Measurements from ENCODE around the gene IL17C. TPM values are rescaled to one million over a fixed set of nuclear protein-coding genes. Genes with fewer than 3 reads are reported as not detected.

IL17C gene
- total and polyA plus RNA-seq, 4 donors = 0.14 to 1.8 TPM; not detected in 2

DNA sequence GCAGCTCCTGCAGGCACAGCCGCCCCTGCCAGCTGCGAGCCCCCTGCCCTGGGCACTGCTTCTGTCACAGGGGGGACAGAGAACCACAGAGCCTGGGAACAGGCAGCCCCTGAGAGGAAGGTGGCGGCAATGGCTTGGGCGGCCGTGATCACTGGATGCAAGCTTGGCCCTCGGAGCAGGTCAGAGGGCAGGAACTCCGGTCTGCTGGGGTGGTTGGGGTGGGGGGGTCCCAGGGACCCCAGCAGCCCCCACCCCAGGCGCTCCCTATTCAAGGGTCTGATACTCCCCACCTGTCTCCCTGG, 14.3 kb downstream of the IL17C start:
- TF ChIP-seq, protein P1, sequence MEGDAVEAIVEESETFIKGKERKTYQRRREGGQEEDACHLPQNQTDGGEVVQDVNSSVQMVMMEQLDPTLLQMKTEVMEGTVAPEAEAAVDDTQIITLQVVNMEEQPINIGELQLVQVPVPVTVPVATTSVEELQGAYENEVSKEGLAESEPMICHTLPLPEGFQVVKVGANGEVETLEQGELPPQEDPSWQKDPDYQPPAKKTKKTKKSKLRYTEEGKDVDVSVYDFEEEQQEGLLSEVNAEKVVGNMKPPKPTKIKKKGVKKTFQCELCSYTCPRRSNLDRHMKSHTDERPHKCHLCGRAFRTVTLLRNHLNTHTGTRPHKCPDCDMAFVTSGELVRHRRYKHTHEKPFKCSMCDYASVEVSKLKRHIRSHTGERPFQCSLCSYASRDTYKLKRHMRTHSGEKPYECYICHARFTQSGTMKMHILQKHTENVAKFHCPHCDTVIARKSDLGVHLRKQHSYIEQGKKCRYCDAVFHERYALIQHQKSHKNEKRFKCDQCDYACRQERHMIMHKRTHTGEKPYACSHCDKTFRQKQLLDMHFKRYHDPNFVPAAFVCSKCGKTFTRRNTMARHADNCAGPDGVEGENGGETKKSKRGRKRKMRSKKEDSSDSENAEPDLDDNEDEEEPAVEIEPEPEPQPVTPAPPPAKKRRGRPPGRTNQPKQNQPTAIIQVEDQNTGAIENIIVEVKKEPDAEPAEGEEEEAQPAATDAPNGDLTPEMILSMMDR (IDR thresholded peaks at IDR 0.05; ENCODE audit: control extremely low read depth, extremely low read depth) = no peak
- no peak for ATAC-seq (ENCODE audit: insufficient read depth, low FRiP score)
- H3K9ac ChIP-seq (ENCODE audit: insufficient read depth in 1 of 2, low read length in 2 of 2) = no peak overlapping the region
- H3K36me3 ChIP-seq (ENCODE audit: control insufficient read depth in 4 of 4, insufficient read depth in 4 of 4, low read length in 4 of 4) = peaks cover 0 to 54% (median 6%) of the 10 kb centered on the region in 4 donors
- peaks cover 0 to 14% (median 6%) of the 10 kb centered on the region in 5 donors for H3K4me1 ChIP-seq (ENCODE audit: control insufficient read depth in 5 of 5, insufficient read depth in 5 of 5, low read length in 5 of 5)
- H3K27me3 ChIP-seq (ENCODE audit: control insufficient read depth in 3 of 3, insufficient read depth in 3 of 3, low read length in 2 of 3) = no peaks in the 10 kb centered on the region
- 95 to 96% methylated on average over 8 of the region's 8 CpGs for WGBS, 2 donors
- no peak for DNase-seq
- H3K9me3 ChIP-seq (ENCODE audit: control insufficient read depth in 4 of 4, insufficient read depth in 3 of 4, low read length in 3 of 4) = no peaks in the 10 kb centered on the region
- H3K27ac ChIP-seq (ENCODE audit: low read depth in 1 of 2, low read length in 1 of 2) = peak overlapping the region in 1 of 2 donors; percentile 87
- no peak overlapping the region for H3K4me3 ChIP-seq

DNA sequence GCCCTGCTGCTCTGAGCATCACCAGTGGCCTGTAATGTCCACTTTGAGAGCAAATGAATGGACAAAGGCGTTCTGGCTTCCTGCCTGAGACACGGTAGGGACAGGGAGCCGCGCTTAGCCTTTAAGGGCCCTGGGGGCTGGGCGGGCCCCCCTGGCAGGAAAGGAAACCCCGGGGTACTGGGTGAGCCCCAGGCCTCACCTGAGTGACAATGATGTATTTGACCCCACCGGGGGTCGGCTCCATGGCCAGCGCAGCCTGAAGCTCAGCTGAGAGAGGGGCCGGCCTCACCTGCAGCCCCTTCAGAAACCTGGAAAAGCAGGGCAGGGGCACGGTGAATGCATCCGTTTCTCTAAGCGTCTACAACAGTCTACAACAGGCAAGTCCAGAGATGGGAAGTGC, 14.7 kb downstream of the IL17C start:
- no peak overlapping the region for H3K9ac ChIP-seq (ENCODE audit: insufficient read depth in 1 of 2, low read length in 2 of 2)
- ATAC-seq (ENCODE audit: insufficient read depth, low FRiP score) = no peak
- no peak overlapping the region for H3K27ac ChIP-seq (ENCODE audit: low read depth in 1 of 2, low read length in 1 of 2)
- DNase-seq = no peak
- H3K27me3 ChIP-seq (ENCODE audit: control insufficient read depth in 3 of 3, insufficient read depth in 3 of 3, low read length in 2 of 3) = no peaks in the 10 kb centered on the region
- H3K9me3 ChIP-seq (ENCODE audit: control insufficient read depth in 4 of 4, insufficient read depth in 3 of 4, low read length in 3 of 4) = no peaks in the 10 kb centered on the region
- H3K4me1 ChIP-seq (ENCODE audit: control insufficient read depth in 5 of 5, insufficient read depth in 5 of 5, low read length in 5 of 5) = peaks cover 0 to 14% (median 6%) of the 10 kb centered on the region in 5 donors
- TF ChIP-seq, protein P1 (IDR thresholded peaks at IDR 0.05; ENCODE audit: control extremely low read depth, extremely low read depth) = no peak
- H3K36me3 ChIP-seq (ENCODE audit: control insufficient read depth in 4 of 4, insufficient read depth in 4 of 4, low read length in 4 of 4) = peaks cover 0 to 58% (median 8%) of the 10 kb centered on the region in 4 donors
- H3K4me3 ChIP-seq = no peak overlapping the region
- WGBS, 2 donors = 92 to 95% methylated on average over 13 of the region's 13 CpGs

DNA sequence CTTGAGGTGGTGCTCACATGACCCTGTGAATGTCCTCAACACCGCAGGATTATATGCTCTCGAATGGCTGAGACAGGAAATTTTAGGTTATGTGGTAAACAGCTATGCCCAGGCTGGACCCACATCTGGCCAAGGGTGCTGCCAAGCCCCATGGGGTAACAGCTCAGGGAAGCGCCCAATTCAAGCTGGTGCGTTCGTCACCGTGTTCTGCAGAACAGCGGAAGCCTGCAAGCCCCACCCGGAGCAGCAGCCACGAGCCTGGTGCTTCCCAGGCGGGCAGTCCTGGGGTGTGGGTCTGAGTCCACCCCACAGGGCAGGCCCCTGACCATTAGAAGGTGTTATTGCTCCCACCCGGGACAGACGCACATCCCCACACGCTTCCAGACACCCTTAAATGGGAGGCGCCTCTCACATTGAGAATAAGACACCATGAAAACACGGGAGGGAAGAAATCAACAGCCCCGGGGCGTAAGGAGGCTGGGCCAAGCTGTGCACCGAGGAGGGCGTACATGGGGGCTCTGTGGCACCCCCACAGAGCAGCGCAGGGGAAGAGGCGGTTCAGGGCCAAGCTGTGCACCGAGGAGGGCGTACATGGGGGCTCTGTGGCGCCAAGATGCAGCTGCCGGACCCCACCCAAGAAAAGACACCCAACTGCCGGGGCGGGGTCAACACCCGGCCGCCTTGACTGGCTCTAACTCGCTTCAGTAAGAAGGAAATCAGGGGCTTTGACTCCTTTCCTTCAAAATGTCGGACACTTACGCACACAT, 15.4 kb downstream of the IL17C start:
- ATAC-seq (ENCODE audit: insufficient read depth, low FRiP score) = no peak
- Histone ChIP-seq H3K27ac (ENCODE audit: low read depth in 1 of 2, low read length in 1 of 2) (no peak overlapping the region), H3K9me3 (ENCODE audit: control insufficient read depth in 4 of 4, insufficient read depth in 3 of 4, low read length in 3 of 4) (no peaks in the 10 kb centered on the region), H3K9ac (ENCODE audit: insufficient read depth in 1 of 2, low read length in 2 of 2) (no peak overlapping the region), H3K4me3 (no peak overlapping the region), H3K36me3 (ENCODE audit: control insufficient read depth in 4 of 4, insufficient read depth in 4 of 4, low read length in 4 of 4) (peaks cover 0 to 60% (median 8%) of the 10 kb centered on the region in 4 donors), H3K27me3 (ENCODE audit: control insufficient read depth in 3 of 3, insufficient read depth in 3 of 3, low read length in 2 of 3) (no peaks in the 10 kb centered on the region), H3K4me1 (ENCODE audit: control insufficient read depth in 5 of 5, insufficient read depth in 5 of 5, low read length in 5 of 5) (peaks cover 0 to 14% (median 6%) of the 10 kb centered on the region in 5 donors)
- 86 to 87% methylated on average over 32 of the region's 32 CpGs for WGBS, 2 donors
- TF ChIP-seq, protein P1 (IDR thresholded peaks at IDR 0.05; ENCODE audit: control extremely low read depth, extremely low read depth) = no peak
- DNase-seq = no peak

All from lung (tissue), 12 donors.